NB4 (cell line): Measurements from ENCODE around the gene LHX5.
"Not testable (repeated sequence)": the region's sequence is repeated elsewhere in the genome, so short reads cannot be mapped to it uniquely, and the experiment has no call there.

Source experiments
- DNase-seq: peaks from one replicate; pipeline ENCODE4 v3.0.0; 2010; ENCODE audit warnings: low read depth
- H3K4me3 ChIP-seq: one replicate; pipeline ENCODE4 v1.5.1; 2011; ENCODE audit warnings: mild to moderate bottlenecking, low read depth, low read length, moderate library complexity
- CTCF ChIP-seq: IDR thresholded peaks from one replicate; pipeline ENCODE4 v1.5.1; 2012; ENCODE audit warnings: low read depth, low read length
- MAX ChIP-seq: IDR thresholded peaks from 2 replicates; pipeline ENCODE4 v1.6.1; 2011; ENCODE audit warnings: low read depth, low read length
- MYC ChIP-seq: IDR thresholded peaks from 2 replicates; pipeline ENCODE4 v1.6.1; 2011; ENCODE audit warnings: low read depth, low read length
- POLR2A ChIP-seq: IDR thresholded peaks from 2 replicates; pipeline ENCODE4 v1.6.1; 2011; ENCODE audit warnings: mild to moderate bottlenecking; ENCODE audit not compliant: insufficient read length; ENCODE audit errors: extremely low read depth

The LHX5 gene

GRCh38 chr12:113505941-113506340 is 34.3 kb upstream of the LHX5 start:
- TF ChIP-seq CTCF (no peak), MYC (no peak), POLR2A (no peak), MAX (no peak)
- no peak overlapping the region for H3K4me3 ChIP-seq
- no peak for DNase-seq

- TF ChIP-seq POLR2A (no peak), CTCF (no peak), MAX (no peak), MYC (no peak)
- DNase-seq: no peak
- no peak overlapping the region for H3K4me3 ChIP-seq
Measured at GRCh38 chr12:113504917-113505316, 33.2 kb upstream of the LHX5 start.

GRCh38 chr12:113500782-113501311 is 29.2 kb upstream of the LHX5 start:
- H3K4me3 ChIP-seq: no peak overlapping the region
- TF ChIP-seq MAX (no peak), MYC (no peak), POLR2A (no peak), CTCF (no peak)
- no peak for DNase-seq

GRCh38 chr12:113500306-113500675 is 28.6 kb upstream of the LHX5 start:
- H3K4me3 ChIP-seq: no peak overlapping the region
- DNase-seq: no peak
- TF ChIP-seq POLR2A (no peak), MAX (no peak), CTCF (no peak)

- no peak for TF ChIP-seq MYC
- no peak for TF ChIP-seq POLR2A
- no peak for TF ChIP-seq MAX
- no peak for TF ChIP-seq CTCF
- H3K4me3 ChIP-seq: no peak overlapping the region
- no peak for DNase-seq
Measured at GRCh38 chr12:113498490-113498889, 26.8 kb upstream of the LHX5 start.

GRCh38 chr12:113497693-113498092 is 26.0 kb upstream of the LHX5 start:
- TF ChIP-seq MYC (no peak), POLR2A (no peak), CTCF (no peak), MAX (no peak)
- DNase-seq: no peak

GRCh38 chr12:113495941-113496340 is 24.3 kb upstream of the LHX5 start:
- H3K4me3 ChIP-seq, DNase-seq: not testable (repeated sequence)

More at GRCh38 chr12:113497693-113498092, 26.0 kb upstream of the LHX5 start:
- no peak overlapping the region for H3K4me3 ChIP-seq
